ENCODE measurements around the gene TMEM8B.
"Not testable (repeated sequence)": the region's sequence is repeated elsewhere in the genome, so short reads cannot be mapped to it uniquely, and the experiment has no call there.

Gene TMEM8B

GRCh38 chr9:35867538-35867937 is 38.5 kb downstream of the TMEM8B start:
- DNase-seq (ENCODE audit: low read depth, low spot score) = no peak

GRCh38 chr9:35868933-35869332 is 39.9 kb downstream of the TMEM8B start:
- DNase-seq (ENCODE audit: low read depth, low spot score) = no peak

DNA sequence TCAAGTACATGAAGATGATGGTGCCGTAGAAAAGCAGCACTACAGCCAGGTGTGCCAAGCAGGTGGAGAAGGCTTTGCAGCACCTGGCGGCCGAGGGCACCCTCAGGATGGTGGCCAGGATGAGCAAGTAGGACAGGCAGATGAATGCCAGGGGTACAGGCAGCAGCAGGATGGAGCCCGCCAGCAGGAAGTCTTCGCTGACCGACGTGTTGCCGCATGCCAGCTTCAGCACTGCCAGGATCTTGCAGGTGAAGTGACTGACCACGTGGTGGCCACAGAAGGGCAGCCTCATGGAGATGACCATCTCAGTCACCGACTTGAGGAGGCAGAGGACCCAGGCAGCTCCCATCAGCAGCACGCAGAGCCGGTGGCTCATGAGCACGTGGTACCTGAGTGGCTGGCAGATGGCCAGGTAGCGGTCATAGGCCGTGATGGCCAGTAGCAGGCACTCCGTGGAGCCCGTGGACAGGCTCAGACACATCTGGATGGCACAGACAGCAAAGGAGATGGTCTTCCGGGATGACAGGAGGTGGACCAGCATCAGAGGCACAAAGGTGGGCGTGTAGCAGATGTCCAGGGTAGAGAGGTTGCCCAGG is 40.7 kb downstream of the TMEM8B start:
- DNase-seq (ENCODE audit: low read depth, low spot score) = no peak

GRCh38 chr9:35870351-35870923 is 41.4 kb downstream of the TMEM8B start, which contains the start of gene OR13J1:
TSS of gene OR13J1 (minus strand) at chr9:35870401. CDS start at chr9:35870401, 0 bp downstream.
- no peak for DNase-seq (ENCODE audit: low read depth, low spot score)

DNA sequence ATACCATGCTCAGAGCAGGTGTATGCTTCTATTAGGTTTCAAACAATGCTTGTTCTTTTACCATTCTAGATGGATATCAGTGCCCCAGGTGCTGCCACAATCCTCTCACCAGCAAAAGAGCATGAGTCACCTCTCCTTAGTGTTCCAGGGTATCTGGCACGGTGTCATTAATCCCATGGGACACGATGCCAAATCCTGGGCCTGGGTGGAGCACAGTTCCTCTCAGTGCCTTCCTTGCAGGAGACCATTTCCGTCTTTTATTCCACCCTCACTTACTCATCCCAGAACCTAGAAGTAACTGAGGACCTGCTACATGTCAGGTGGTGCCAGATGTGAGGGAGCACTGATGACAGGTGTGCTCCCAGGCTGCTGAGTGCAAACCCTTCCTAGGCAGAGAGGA is 42.5 kb downstream of the TMEM8B start:
- DNase-seq (ENCODE audit: low read depth, low spot score) = no peak

DNA sequence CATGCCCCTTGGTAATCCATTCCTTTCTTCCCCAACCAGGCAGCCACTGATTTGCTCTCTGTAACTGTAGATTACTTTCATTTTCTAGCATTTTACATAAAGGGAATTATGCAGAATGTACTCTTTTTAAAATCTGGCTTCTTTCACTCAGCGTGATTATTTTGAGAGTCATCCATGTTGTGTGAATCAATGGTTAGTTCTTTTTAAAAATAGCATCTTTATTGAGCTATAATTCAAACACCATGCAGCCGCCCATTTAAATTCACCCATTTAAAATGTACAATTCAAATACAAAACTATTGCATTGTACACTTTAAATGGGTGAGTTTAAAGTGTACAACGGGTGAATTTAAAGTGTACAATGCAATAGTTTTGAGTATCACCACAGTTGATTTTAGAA is 43.5 kb downstream of the TMEM8B start:
- no peak for DNase-seq (ENCODE audit: low read depth, low spot score)

- DNase-seq (ENCODE audit: low read depth, low spot score) = peak; percentile 81
Measured at GRCh38 chr9:35882263-35882848, 53.3 kb downstream of the TMEM8B start.

- no peak for DNase-seq (ENCODE audit: low read depth, low spot score)
Measured at GRCh38 chr9:35882996-35883395, 54.0 kb downstream of the TMEM8B start.

- DNase-seq (ENCODE audit: low read depth, low spot score) = not testable (repeated sequence)
Measured at GRCh38 chr9:35884908-35885307, 55.9 kb downstream of the TMEM8B start.

GRCh38 chr9:35891646-35892045 is 62.6 kb downstream of the TMEM8B start:
- no peak for DNase-seq (ENCODE audit: low read depth, low spot score)

GRCh38 chr9:35892051-35892450 is 63.0 kb downstream of the TMEM8B start:
- DNase-seq (ENCODE audit: low read depth, low spot score) = no peak

DNA sequence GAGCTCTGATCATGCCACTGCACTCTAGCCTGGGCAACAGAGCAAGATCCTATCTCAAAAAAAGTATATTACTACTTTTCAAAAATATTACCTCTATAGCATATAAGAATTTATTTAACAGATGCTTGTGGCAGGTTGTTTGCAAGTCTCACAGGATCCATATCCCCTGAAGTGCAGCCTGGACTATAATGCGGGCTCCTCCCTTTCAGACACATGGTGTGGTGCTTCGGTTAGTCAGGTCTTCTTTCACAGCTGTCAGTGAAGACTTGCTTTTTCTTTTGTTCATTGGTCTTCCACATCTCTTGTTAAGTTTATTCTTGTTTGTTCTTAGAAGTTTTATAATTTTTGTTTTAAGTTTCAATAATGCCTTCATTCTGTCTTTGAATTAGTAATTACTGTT is 67.5 kb downstream of the TMEM8B start:
- no peak for DNase-seq (ENCODE audit: low read depth, low spot score)

DNA sequence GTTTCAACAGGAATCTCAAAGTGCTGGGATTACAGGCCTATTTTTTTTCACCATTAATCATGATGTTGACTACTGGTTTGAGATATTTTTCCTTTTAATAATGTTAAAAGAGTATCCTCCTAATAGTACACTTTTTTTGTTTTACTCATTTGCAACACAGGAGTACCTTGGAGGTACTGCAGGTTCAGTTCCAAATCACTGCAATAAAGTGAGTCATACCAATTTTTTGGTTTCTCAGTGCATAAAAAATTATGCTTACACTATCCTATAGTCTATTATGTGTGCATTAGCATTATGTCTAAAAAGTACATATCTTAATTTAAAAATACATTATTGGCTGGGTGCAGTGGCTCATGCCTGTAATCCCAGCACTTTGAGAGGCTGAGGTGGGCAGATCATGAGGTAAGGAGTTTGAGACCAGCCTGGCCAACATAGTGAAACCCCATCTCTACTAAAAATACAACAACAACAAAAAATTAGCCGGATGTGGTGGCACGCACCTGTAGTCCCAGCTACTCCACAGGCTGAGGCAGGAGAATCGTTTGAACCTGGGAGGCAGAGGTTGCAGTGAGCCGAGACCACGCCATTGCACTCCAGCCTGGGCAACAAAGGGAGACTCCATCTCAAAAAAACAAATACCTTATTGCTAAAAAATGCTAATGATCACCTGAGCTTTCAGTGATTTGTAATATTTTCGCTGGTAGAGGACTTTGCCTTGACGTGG is 68.5 kb downstream of the TMEM8B start:
- DNase-seq (ENCODE audit: low read depth, low spot score) = not testable (repeated sequence)

GRCh38 chr9:35898337-35898736 is 69.3 kb downstream of the TMEM8B start:
- no peak for DNase-seq (ENCODE audit: low read depth, low spot score)

GRCh38 chr9:35899021-35899420 is 70.0 kb downstream of the TMEM8B start:
- DNase-seq (ENCODE audit: low read depth, low spot score) = no peak

- no peak for DNase-seq (ENCODE audit: low read depth, low spot score)
Measured at GRCh38 chr9:35903049-35903448, 74.0 kb downstream of the TMEM8B start.

- no peak for DNase-seq (ENCODE audit: low read depth, low spot score)
Measured at GRCh38 chr9:35904338-35904737, 75.3 kb downstream of the TMEM8B start.

GRCh38 chr9:35905051-35905781 is 76.2 kb downstream of the TMEM8B start:
- DNase-seq (ENCODE audit: low read depth, low spot score) = no peak

- DNase-seq (ENCODE audit: low read depth, low spot score) = no peak
Measured at GRCh38 chr9:35905912-35906679, 77.1 kb downstream of the TMEM8B start, which contains the start of gene HRCT1. TSS of gene HRCT1 (plus strand) at chr9:35906202. CDS start at chr9:35906288, 86 bp downstream.

GRCh38 chr9:35906923-35907699 is 78.1 kb downstream of the TMEM8B start:
- DNase-seq (ENCODE audit: low read depth, low spot score) = no peak

All from ELF-1 (cell line).